AG08396 (cell line): ENCODE data around the gene OR4D6.
"Not testable (repeated sequence)": the region's sequence is repeated elsewhere in the genome, so short reads cannot be mapped to it uniquely, and the experiment has no call there.

Experiments
- DNase-seq: peaks from one replicate; pipeline ENCODE4 v3.0.0; 2012; ENCODE audit warnings: low spot score, mixed read lengths

OR4D6 gene

GRCh38 chr11:59456661-59457060 lies at the start of gene OR4D6:
Gene OR4D6 (plus strand): TSS chr11:59456961. CDS start chr11:59456961, 0 bp downstream.
- no peak for DNase-seq

DNA sequence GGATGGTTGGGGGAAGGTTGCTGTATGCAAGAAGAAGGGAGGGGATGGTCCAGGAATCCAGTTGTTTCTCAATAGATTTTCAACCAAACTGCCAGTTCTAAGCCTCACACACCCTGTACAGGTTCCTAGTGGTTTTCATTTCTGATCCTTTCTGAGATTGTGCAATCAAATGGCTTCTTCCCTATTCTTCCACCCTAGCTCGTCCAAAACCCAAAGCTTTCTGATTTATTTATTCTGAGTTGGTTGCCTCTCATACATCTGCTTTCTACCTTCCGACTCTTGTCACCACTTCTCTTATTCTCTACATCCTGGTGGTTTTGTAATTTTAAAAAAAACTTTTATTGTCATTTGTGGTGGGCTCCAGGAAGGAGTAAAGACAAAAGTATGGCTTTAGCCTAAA lies 43.1 kb upstream of the OR4D6 start:
- DNase-seq: no peak

- DNase-seq: no peak
Observed at GRCh38 chr11:59415111-59415510, 41.6 kb upstream of the OR4D6 start.

DNA sequence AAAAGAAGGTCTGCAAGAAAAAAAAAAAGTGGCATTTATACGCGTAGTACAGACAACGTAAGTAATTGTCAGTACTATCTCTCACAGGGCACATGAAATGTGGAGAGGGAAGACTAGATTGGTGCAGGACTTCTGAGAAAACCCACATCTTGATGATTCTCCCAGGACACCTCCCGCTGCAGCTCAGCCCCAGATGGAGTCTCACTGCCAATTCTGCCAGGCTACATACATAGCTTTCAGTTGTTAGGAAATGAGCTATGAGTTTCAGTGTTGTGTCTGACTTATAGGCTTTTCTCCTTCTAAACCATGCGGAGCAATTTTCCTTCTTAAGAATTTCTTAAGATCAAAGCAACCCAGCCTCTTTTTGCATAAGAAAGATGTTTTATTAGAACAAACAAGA lies 40.1 kb upstream of the OR4D6 start:
- no peak for DNase-seq

DNA sequence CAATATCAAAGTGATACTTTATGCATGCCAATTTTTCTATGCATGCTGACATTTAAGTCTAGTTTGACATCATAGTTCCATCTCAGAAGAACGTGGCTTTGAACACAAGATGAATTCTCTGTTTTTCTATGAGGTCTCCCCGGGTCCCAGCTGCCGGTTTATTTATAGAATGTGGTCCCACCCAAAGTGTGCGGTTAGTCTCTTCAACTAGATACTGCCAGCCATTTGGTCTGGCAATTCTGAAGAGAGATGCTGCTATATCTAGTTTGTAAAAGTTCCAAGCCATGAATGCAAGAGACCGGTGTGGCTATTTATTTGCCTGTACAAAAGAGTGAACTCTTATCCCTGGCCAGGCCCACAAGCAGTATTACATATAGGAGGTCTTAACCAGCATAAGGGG lies 39.7 kb upstream of the OR4D6 start:
- no peak for DNase-seq

DNA sequence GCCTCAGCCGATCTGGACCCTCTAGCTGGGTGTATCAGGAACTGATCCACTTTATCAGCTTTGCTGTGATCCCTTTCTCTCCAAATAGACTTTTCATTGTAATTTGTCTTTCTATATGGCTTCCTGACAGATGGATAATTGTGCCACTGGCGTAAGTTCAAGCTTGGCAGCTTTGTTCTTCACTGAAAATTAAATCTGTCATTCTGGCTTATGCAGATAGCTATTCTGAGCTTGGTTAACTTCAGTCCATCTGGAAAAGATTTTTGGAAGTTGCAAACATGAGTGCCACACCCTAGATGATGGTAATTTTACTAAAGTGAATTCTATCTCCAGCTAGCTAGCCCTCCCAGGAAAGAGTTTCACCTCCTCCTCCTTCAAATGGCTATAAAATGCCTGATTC lies 38.6 kb upstream of the OR4D6 start:
- DNase-seq: no peak

DNA sequence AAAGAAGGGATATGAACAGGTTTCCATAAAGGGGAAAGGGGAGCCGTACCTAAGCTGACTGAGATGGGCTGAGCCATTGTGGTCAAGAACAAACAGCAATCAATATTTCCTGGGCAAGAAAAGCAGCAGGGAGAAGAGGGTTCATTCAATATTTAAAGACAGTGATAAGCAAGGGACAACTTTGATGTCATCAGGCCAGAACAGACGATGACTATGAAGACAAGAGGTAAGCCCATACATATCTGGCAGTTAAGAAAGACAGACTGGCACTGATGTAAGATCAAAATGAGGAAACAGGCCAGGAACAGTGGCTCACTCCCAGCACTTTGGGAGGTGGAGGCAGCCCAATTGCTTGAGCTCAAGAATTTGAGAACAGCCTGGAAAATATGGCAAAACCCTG lies 32.9 kb upstream of the OR4D6 start:
- DNase-seq: no peak

GRCh38 chr11:59425131-59425530 lies 31.6 kb upstream of the OR4D6 start:
- no peak for DNase-seq

DNA sequence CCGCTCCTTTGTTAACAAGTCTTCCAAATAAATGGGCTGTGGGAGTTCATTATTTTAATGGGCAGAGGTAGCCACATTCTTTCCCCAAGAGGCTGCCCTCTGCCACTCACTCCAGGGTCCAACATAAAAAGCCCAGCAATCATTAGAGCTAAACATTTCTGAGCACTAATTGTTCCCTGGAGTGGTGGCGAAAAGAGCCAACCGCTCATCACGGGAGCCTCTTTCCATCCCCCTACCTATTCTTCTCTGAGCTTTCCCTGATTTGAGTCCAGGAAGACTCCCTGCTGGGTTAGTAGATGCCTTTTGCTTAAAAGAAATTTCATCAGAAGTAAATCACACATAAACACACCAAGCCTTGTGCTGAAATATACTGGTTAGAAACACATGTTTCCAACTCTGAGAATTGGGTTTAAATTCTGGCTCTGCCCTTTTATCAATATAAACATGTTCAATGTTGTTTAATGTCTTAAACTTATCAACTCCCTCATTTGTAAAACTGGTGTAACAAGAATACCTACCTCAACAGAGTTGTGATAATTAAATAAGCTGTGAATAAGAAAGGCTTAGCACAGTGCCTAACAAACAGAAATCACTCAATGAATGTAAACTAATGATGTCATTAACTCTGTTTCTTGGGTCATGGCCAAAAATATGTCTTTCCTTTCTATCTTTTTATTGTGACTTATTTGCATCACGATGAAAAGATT lies 30.2 kb upstream of the OR4D6 start, which contains the start of gene OR5A2:
Gene OR5A2 (minus strand): TSS at position 53 of the 707 bp plus-strand sequence. CDS start 3,460 bp downstream, outside the sequence.
- no peak for DNase-seq

GRCh38 chr11:59427068-59427382 lies 29.7 kb upstream of the OR4D6 start:
- no peak for DNase-seq

DNA sequence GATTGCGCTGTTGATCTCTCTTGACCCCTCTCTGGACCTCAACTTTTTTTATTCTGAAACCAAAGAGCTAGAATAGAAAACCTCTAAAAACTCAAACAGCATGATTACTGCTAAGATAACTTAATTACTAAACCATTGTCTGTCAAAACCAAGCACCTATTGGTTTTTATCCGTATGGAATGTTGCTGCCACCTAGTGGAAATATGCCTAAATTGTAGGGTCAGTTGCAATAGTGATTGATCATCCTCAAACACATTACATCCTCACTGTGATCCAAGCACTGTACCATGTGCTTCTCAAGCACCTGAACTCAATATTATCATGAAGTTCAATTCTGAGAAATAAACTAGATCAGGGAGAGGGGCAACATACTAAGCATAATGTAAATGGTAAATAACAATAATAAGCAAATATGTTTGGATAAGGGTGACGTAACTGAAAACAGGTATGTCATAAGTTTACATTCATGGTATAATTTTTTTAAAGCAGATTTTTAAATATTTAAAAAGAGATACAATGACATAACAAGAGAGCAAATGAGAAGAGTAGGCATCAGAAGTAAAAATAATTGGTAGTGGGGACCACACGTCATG lies 26.7 kb upstream of the OR4D6 start:
- DNase-seq: peak; percentile 45

GRCh38 chr11:59436169-59436568 lies 20.6 kb upstream of the OR4D6 start, which contains the start of gene OR5A1:
Gene OR5A1 (plus strand): TSS chr11:59436469. CDS start chr11:59443169, 6,700 bp downstream.
- DNase-seq: no peak

DNA sequence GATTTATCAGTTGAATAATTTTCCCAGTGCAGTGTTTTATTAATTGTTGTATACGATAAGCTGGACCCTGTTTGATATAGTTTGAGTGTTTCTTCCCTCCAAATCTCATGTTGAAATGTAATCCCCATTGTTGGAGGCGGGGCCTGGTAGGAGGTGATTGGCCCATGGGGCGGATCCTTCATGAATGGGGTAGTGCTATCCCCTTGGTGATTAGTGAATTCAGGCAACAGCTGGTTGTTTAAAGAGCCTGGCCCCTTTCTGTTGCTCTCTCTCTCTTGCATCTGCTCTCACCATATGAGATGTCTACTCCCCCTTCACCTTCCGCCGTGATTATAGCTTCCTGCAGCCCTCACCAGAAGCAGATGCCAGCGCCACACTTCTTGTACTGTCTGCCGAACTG lies 19.0 kb upstream of the OR4D6 start:
- no peak for DNase-seq

GRCh38 chr11:59445624-59446023 lies 11.1 kb upstream of the OR4D6 start:
- not testable (repeated sequence) for DNase-seq

DNA sequence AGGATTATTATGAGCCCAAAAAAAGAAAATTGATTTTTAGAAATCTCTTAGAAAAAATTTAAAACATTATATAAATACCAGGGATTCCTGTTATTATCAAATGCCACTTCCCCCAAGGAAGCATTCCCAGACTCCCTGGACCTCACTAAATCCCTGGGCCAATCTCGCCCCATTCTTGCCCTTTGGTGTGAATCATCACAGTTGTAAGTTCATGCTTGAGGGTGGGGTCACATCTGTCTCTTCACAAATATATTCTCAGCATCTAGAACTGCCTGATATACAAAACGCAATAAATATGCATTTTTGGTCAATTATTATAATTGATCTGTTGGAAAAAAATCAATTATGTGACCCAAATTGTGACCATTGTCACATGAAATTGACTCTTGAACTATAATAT lies 8.3 kb upstream of the OR4D6 start:
- DNase-seq: no peak

- no peak for DNase-seq
Observed at GRCh38 chr11:59459916-59460315, 3.2 kb downstream of the OR4D6 start.

GRCh38 chr11:59463190-59463641 lies 6.5 kb downstream of the OR4D6 start:
- DNase-seq: peak; percentile 4

- DNase-seq: no peak
Observed at GRCh38 chr11:59473015-59473414, 16.3 kb downstream of the OR4D6 start, which contains the start of gene OR4D10. Gene OR4D10 (plus strand): TSS chr11:59473315. CDS start chr11:59477430, 4,115 bp downstream.

DNA sequence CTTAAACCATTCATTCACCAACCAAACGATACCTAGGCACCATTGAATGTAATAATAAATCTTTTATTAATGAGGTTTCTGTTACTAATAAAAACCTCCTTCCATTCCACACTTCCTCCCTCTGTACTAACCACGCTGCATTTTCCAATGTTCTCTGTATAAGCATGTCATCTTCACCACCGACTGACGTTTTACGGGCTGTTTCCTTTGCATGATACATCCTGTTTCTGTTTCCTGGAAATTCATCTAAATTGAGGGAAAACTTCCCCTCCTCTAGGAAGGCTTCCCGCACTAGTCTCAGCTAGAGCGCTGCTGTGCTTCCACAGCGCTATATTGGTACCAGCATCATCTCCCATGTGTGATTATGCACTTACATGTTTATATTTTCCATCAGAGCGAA lies 18.4 kb downstream of the OR4D6 start:
- no peak for DNase-seq

- DNase-seq: no peak
Observed at GRCh38 chr11:59479906-59480305, 23.1 kb downstream of the OR4D6 start.

GRCh38 chr11:59480359-59480758 lies 23.6 kb downstream of the OR4D6 start:
- DNase-seq: no peak

GRCh38 chr11:59501931-59502330 lies 45.2 kb downstream of the OR4D6 start:
- DNase-seq: no peak

GRCh38 chr11:59503276-59503675 lies 46.5 kb downstream of the OR4D6 start, which contains the start of gene OR4D11:
Gene OR4D11 (plus strand): TSS chr11:59503576. CDS start chr11:59503576, 0 bp downstream.
- no peak for DNase-seq
